K562 (cell line): Measurements from ENCODE around the gene MVD.

Source experiments
- CEBPB ChIP-seq: fragments of 450-650 bp; IDR thresholded peaks from 2 replicates; pipeline ENCODE4 v1.6.1; 2016; ENCODE audit warnings: missing genetic modification characterization, missing compliant biosample characterization
- ELK1 ChIP-seq: sonication (generic); formaldehyde crosslinking; IDR thresholded peaks from 2 replicates; pipeline ENCODE4 v1.8.1; 2022; ENCODE audit warnings: missing genetic modification reagents
- GATA2 ChIP-seq: sonication (generic); formaldehyde crosslinking; IDR thresholded peaks from 2 replicates; pipeline ENCODE4 v1.4.0; 2020; ENCODE audit warnings: mild to moderate bottlenecking, missing genetic modification reagents
- NFYB ChIP-seq: IDR thresholded peaks from 2 replicates; pipeline ENCODE4 v1.6.1; 2011; ENCODE audit warnings: mild to moderate bottlenecking, moderate library complexity; ENCODE audit not compliant: insufficient read length; ENCODE audit errors: extremely low read depth
- NKRF ChIP-seq: fragments of 450-650 bp; IDR thresholded peaks from 2 replicates; pipeline ENCODE4 v1.6.1; 2016; ENCODE audit warnings: borderline replicate concordance
- POLR2A ChIP-seq: fragments of 450-650 bp; conservative IDR thresholded peaks from 2 replicates; pipeline ENCODE4 v1.6.1; 2016
- POLR2AphosphoS2 ChIP-seq: IDR thresholded peaks from 2 replicates; pipeline ENCODE4 v1.6.1; 2012; ENCODE audit warnings: low read length, improper control_type of control experiment
- PRMT5 ChIP-seq: sonication (generic); formaldehyde crosslinking; IDR thresholded peaks from 2 replicates; pipeline ENCODE4 v1.5.0; 2020; ENCODE audit warnings: missing genetic modification reagents
- TAF1 ChIP-seq: IDR thresholded peaks from 2 replicates; pipeline ENCODE4 v1.6.1; 2011; ENCODE audit warnings: mild to moderate bottlenecking, low read length, moderate library complexity; ENCODE audit not compliant: insufficient read depth, control insufficient read depth, severe bottlenecking; ENCODE audit errors: extremely low read depth
- TCFL5 ChIP-seq: fragments of 250-450 bp; sonication (Bioruptor Pico); conservative IDR thresholded peaks from 2 replicates; pipeline ENCODE4 v1.6.1; 2021; ENCODE audit warnings: mild to moderate bottlenecking, moderate library complexity, matching md5 sums
- UBTF ChIP-seq, 2 experiments: IDR thresholded peaks; 2 replicates each; pipeline ENCODE4 v1.6.1; 2012; ENCODE audit warnings: improper control_type of control experiment in 2 of 2, low read depth in 2 of 2, low read length in 2 of 2, borderline replicate concordance in 1 of 2
- ZBTB33 ChIP-seq: sonication (generic); formaldehyde crosslinking; IDR thresholded peaks from 2 replicates; pipeline ENCODE4 v1.8.1; 2023; ENCODE audit warnings: mild to moderate bottlenecking, missing genetic modification reagents
- ZNF76 ChIP-seq: fragments of 250-450 bp; sonication (Bioruptor Pico); IDR thresholded peaks from 2 replicates; pipeline ENCODE4 v1.4.0; 2020; ENCODE audit warnings: mild to moderate bottlenecking, moderate library complexity, borderline replicate concordance

GRCh38 chr16:88652762-88653063 lies 10.2 kb downstream of the MVD start:
- no peak for TF ChIP-seq CEBPB
- TF ChIP-seq GATA2 (CRISPR knock-in tag), result no peak
- TF ChIP-seq UBTF (IDR thresholded peaks at IDR 0.05; ENCODE audit: borderline replicate concordance in 1 of 2, low read depth in 2 of 2, low read length in 2 of 2), result no peak
- no peak for TF ChIP-seq ELK1
- TF ChIP-seq TAF1, result no peak
- no peak for TF ChIP-seq NFYB
- no peak for TF ChIP-seq ZBTB33 (CRISPR knock-in tag)
- no peak for TF ChIP-seq PRMT5 (CRISPR knock-in tag)
- no peak for TF ChIP-seq ZNF76
- no peak for TF ChIP-seq POLR2A
- TF ChIP-seq POLR2AphosphoS2, result no peak; the same call in 1 of the 2 replicates
- TF ChIP-seq NKRF, result no peak
- TF ChIP-seq TCFL5 (CRISPR knock-in tag), result no peak
